GM20000 (cell line): ENCODE data around the gene DPH5.

Experiments used
- DNase-seq: peaks from one replicate; pipeline ENCODE4 v3.0.0; 2012; ENCODE audit warnings: low spot score
- CTCF ChIP-seq: IDR thresholded peaks from 2 replicates; pipeline ENCODE4 v1.5.1; 2012; ENCODE audit warnings: mild to moderate bottlenecking, control low read depth; ENCODE audit errors: extremely low read depth, missing control alignments

The DPH5 gene

GRCh38 chr1:101030881-101031280, 5.3 kb upstream of the DPH5 start:
- no peak for DNase-seq
- no peak for TF ChIP-seq CTCF

GRCh38 chr1:101029184-101029583, 3.6 kb upstream of the DPH5 start:
- no peak for TF ChIP-seq CTCF
- no peak for DNase-seq

GRCh38 chr1:101028466-101028865, 2.9 kb upstream of the DPH5 start:
- TF ChIP-seq CTCF, result no peak
- DNase-seq, result no peak

GRCh38 chr1:101027194-101027772, 1.7 kb upstream of the DPH5 start:
- no peak for DNase-seq

GRCh38 chr1:101026430-101026788, 825 bp upstream of the DPH5 start:
- DNase-seq, result no peak
- TF ChIP-seq CTCF, result no peak

More at GRCh38 chr1:101027194-101027772, 1.7 kb upstream of the DPH5 start:
- TF ChIP-seq CTCF, result no peak

GRCh38 chr1:101025283-101025656, 314 bp downstream of the DPH5 start:
- peak; percentile 9 for DNase-seq
- no peak for TF ChIP-seq CTCF

GRCh38 chr1:101022294-101022693, 3.3 kb downstream of the DPH5 start:
- no peak for TF ChIP-seq CTCF
- no peak for DNase-seq

- no peak for TF ChIP-seq CTCF
- no peak for DNase-seq
Measured at GRCh38 chr1:101017448-101017847, 8.1 kb downstream of the DPH5 start.
